Neuronal stem cell (in vitro differentiated cells): ENCODE measurements around the gene RGSL1.

ENCODE experiments used
- DNase-seq: peaks from one replicate; pipeline ENCODE4 v3.0.0-alpha.2; 2013; ENCODE audit warnings: low spot score
- H2AFZ ChIP-seq: one replicate; pipeline ENCODE4 v1.6.1; 2013; ENCODE audit warnings: mild to moderate bottlenecking, low read length, inconsistent platforms
- H2AK5ac ChIP-seq: 2 replicates; pipeline ENCODE4 v1.6.1; 2013; ENCODE audit warnings: low read depth, mild to moderate bottlenecking, inconsistent platforms, low read length, moderate library complexity, mixed read lengths
- H2BK120ac ChIP-seq: 2 replicates; pipeline ENCODE4 v1.6.1; 2013; ENCODE audit warnings: low read depth, mild to moderate bottlenecking, inconsistent platforms, low read length, moderate library complexity, mixed read lengths
- H2BK12ac ChIP-seq: one replicate; pipeline ENCODE4 v1.6.1; 2013; ENCODE audit warnings: low read length, inconsistent platforms
- H2BK15ac ChIP-seq: 2 replicates; pipeline ENCODE4 v1.6.1; 2013; ENCODE audit warnings: mild to moderate bottlenecking, low read length, inconsistent platforms, mixed read lengths
- H2BK5ac ChIP-seq: one replicate; pipeline ENCODE4 v1.6.1; 2013; ENCODE audit warnings: inconsistent platforms, mild to moderate bottlenecking, low read length, moderate library complexity
- H3K14ac ChIP-seq: one replicate; pipeline ENCODE4 v1.6.1; 2013; ENCODE audit warnings: low read length, inconsistent platforms
- H3K18ac ChIP-seq: 2 replicates; pipeline ENCODE4 v1.6.1; 2013; ENCODE audit warnings: low read length, inconsistent platforms
- H3K23ac ChIP-seq: 2 replicates; pipeline ENCODE4 v1.6.1; 2013; ENCODE audit warnings: low read depth, mild to moderate bottlenecking, mixed read lengths, low read length, inconsistent platforms; ENCODE audit not compliant: poor library complexity
- H3K27ac ChIP-seq: replicated peaks from 3 replicates; pipeline ENCODE4 v1.5.1; 2013; ENCODE audit warnings: low read length, inconsistent platforms
- H3K27me3 ChIP-seq, 3 experiments: 2 replicates each; pipeline ENCODE4 v1.6.1; 2013; ENCODE audit warnings: low read length in 3 of 3, mild to moderate bottlenecking in 2 of 3, inconsistent platforms in 1 of 3, low read depth in 1 of 3, mixed read lengths in 1 of 3, moderate library complexity in 1 of 3; ENCODE audit not compliant: control insufficient read depth in 3 of 3, insufficient read depth in 3 of 3
- H3K36me3 ChIP-seq, 2 donors: replicated peaks in 1 of 2; 2 replicates each; pipeline ENCODE4 v1.6.1; 2013; ENCODE audit warnings: low read length in 2 of 2; ENCODE audit not compliant: control insufficient read depth in 2 of 2, insufficient read depth in 2 of 2
- H3K4ac ChIP-seq: 2 replicates; pipeline ENCODE4 v1.6.1; 2013; ENCODE audit warnings: inconsistent platforms, mild to moderate bottlenecking, low read length, moderate library complexity
- H3K4me1 ChIP-seq, 2 donors: 1 replicate in 1 of 2; 2 replicates in 1 of 2; pipeline ENCODE4 v1.6.1; 2013; ENCODE audit warnings: low read length in 2 of 2, low read depth in 1 of 2; ENCODE audit not compliant: control insufficient read depth in 2 of 2, insufficient read depth in 1 of 2
- H3K4me2 ChIP-seq: one replicate; pipeline ENCODE4 v1.6.1; 2013; ENCODE audit warnings: mild to moderate bottlenecking, low read length, inconsistent platforms; ENCODE audit not compliant: insufficient read depth, poor library complexity, severe bottlenecking
- H3K4me3 ChIP-seq, 2 donors: 2 replicates each; pipeline ENCODE4 v1.5.1; 2013; ENCODE audit warnings: low read length in 2 of 2, mild to moderate bottlenecking in 2 of 2, inconsistent platforms in 1 of 2, moderate library complexity in 1 of 2
- H3K79me1 ChIP-seq: one replicate; pipeline ENCODE4 v1.6.1; 2013; ENCODE audit warnings: low read depth, mild to moderate bottlenecking, inconsistent platforms, low read length, moderate library complexity
- H3K9ac ChIP-seq: one replicate; pipeline ENCODE4 v1.6.1; 2013; ENCODE audit warnings: mild to moderate bottlenecking, low read depth, low read length, inconsistent platforms; ENCODE audit not compliant: poor library complexity
- H3K9me3 ChIP-seq, 2 donors: replicated peaks in 1 of 2; 2 replicates each; pipeline versions ENCODE3 to v1.6.1; 2013; ENCODE audit warnings: low read length in 2 of 2, mild to moderate bottlenecking in 2 of 2, inconsistent platforms in 1 of 2, low read depth in 1 of 2, mixed read lengths in 1 of 2, moderate library complexity in 1 of 2; ENCODE audit not compliant: control insufficient read depth in 2 of 2, insufficient read depth in 1 of 2
- H4K8ac ChIP-seq: one replicate; pipeline ENCODE4 v1.6.1; 2013; ENCODE audit warnings: low read depth, mild to moderate bottlenecking, inconsistent platforms, low read length, moderate library complexity
- H4K91ac ChIP-seq: one replicate; pipeline ENCODE4 v1.6.1; 2013; ENCODE audit warnings: low read length, low read depth, mild to moderate bottlenecking, inconsistent platforms; ENCODE audit not compliant: poor library complexity
- WGBS, 2 donors: extraction: QIAGEN DNeasy Blood & Tissue Kit; methylation state at CpG; one replicate each; pipeline ENCODE4 v1.1.7; 2013; ENCODE audit warnings: missing lambda C conversion rate in 2 of 2, mixed read lengths in 1 of 2; ENCODE audit not compliant: insufficient read length in 2 of 2, insufficient replicate concordance in 1 of 2; ENCODE audit errors: extremely low coverage in 2 of 2; 5-methylcytosine and 5-hydroxymethylcytosine counted together

Gene RGSL1

DNA sequence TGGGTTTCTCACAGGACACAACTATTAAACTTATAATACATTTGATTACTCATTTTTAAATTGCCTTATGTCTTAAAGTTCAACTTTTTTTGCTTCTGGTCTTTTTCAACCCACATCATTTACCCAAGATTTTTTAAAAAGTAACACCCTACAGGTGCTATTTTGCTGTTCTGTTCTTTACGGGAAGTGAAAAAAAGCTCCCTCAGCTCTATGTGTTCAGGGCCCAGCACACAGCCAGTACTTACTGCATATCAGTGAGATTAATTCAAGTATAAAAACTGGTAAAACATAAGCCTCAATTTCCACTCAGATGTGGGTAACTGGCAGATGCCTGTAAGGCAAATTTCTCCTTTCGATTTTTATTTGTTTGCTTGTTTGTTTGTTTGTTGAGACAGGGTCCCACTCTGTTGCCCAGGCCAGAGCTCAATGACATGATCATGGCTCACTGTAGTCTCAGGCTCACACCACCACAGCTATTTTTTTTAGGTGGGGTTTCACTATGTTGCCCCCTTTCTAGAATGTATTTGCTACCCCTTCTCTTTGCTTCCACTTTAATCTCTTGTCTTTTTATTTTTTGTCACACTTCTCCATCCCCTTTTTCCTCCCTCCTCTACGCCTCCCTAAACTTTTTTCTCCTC is 118.8 kb downstream of the RGSL1 start:
- Histone ChIP-seq H2BK120ac (no peak overlapping the region), H2AFZ (no peak overlapping the region)

DNA sequence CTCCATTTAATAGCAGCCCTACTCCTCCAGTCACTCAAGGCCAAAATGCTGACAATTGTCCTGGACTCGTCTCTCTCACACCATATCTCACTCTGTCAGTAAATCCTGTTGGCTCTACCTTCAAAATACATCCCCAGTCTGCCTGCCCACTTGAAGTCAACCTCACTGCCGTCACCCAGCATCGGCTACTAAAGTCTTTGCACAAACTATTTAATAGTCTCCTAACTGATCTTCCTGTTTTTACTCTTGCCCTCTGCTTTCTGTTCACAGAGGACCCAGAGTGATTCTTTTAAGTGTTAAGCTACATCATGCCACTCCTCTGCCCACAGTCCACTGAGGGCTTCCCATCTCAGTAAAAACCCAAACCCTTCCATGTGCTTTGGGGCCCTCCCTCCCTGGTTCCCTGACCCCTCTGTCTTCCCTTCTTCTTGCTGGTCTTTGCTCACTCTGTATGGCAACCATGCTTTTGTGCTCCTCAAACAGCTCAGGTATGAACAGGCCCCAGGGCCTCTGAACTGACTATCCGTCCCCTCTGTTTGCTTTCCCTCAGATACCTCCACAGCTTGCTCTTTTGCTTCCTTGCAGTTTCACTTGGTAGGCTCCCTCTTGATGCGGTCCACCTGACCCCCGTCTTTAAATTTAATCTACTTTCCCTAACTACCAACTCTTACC is 120.1 kb downstream of the RGSL1 start:
- no peak for DNase-seq
- Histone ChIP-seq H4K91ac (no peak overlapping the region), H2BK12ac (no peak overlapping the region), H3K4ac (no peak overlapping the region), H3K27ac (no peak overlapping the region), H2BK5ac (no peak overlapping the region), H3K36me3 (no peaks in the 10 kb centered on the region), H3K9ac (no peak overlapping the region), H2BK15ac (no peak overlapping the region), H2AK5ac (no peak overlapping the region), H3K23ac (no peak overlapping the region), H2AFZ (no peak overlapping the region), H3K4me1 (no peaks in the 10 kb centered on the region), H4K8ac (no peak overlapping the region), H3K9me3 (no peaks in the 10 kb centered on the region), H3K4me3 (no peak overlapping the region), H3K4me2 (no peak overlapping the region), H3K79me1 (no peaks in the 10 kb centered on the region), H3K27me3 (peaks cover 0 to 6% (median 0%) of the 10 kb centered on the region in 3 experiments), H3K18ac (no peak overlapping the region), H3K14ac (no peak overlapping the region), H2BK120ac (no peak overlapping the region)
- 100% methylated on average over 1 of the region's 6 CpGs; no CpG with 5 or more reads in 1 of the 2 donors for WGBS, 2 donors

More for the DNA sequence above, 118.8 kb downstream of the RGSL1 start:
- H3K9ac ChIP-seq: no peak overlapping the region
- no peaks in the 10 kb centered on the region for H3K9me3 ChIP-seq
- DNase-seq: no peak
- H3K27me3 ChIP-seq: peaks cover 0 to 6% (median 0%) of the 10 kb centered on the region in 3 experiments
- H3K4me3 ChIP-seq: no peak overlapping the region
- H2BK12ac ChIP-seq: no peak overlapping the region
- no peak overlapping the region for H3K27ac ChIP-seq
- no peak overlapping the region for H4K8ac ChIP-seq
- H3K36me3 ChIP-seq: no peaks in the 10 kb centered on the region
- no peak overlapping the region for H3K18ac ChIP-seq
- H4K91ac ChIP-seq: no peak overlapping the region
- 0% methylated on average over 1 of the region's 3 CpGs; no CpG with 5 or more reads in 1 of the 2 donors for WGBS, 2 donors
- no peak overlapping the region for H2AK5ac ChIP-seq
- H2BK5ac ChIP-seq: no peak overlapping the region
- no peak overlapping the region for H2BK15ac ChIP-seq
- H3K23ac ChIP-seq: no peak overlapping the region
- no peaks in the 10 kb centered on the region for H3K79me1 ChIP-seq
- H3K4me1 ChIP-seq: no peaks in the 10 kb centered on the region
- H3K14ac ChIP-seq: no peak overlapping the region
- H3K4ac ChIP-seq: no peak overlapping the region
- H3K4me2 ChIP-seq: no peak overlapping the region

DNA sequence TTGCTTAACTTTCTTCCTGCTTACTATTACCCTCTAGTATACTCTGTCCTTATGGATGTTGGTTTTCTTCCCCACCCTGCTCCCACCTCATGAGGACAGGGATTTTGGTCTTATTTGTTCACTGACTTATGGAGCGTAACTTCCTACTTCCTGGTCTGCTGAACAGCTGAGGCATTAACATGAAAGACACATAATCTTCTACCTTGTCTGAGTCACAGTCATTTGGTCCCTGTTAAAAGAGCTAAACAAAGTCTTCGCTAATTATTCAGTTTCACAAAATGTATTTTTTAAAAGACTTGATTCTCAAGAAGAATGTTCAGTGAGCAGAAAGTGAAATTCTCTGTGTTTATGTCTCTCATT is 120.6 kb downstream of the RGSL1 start:
- Histone ChIP-seq H4K91ac (no peak overlapping the region), H3K4me1 (peaks cover 0 to under 1% of the 10 kb centered on the region in 2 donors), H2BK12ac (no peak overlapping the region), H3K14ac (no peak overlapping the region), H2AK5ac (no peak overlapping the region), H3K27me3 (peaks cover 0 to 6% (median 0%) of the 10 kb centered on the region in 3 experiments), H3K36me3 (no peaks in the 10 kb centered on the region), H3K4me3 (no peak overlapping the region), H2BK5ac (no peak overlapping the region), H3K4ac (no peak overlapping the region), H3K9ac (no peak overlapping the region), H2AFZ (no peak overlapping the region), H4K8ac (no peak overlapping the region), H3K4me2 (no peak overlapping the region), H2BK120ac (no peak overlapping the region), H3K18ac (no peak overlapping the region), H3K23ac (no peak overlapping the region), H3K27ac (no peak overlapping the region), H2BK15ac (no peak overlapping the region), H3K9me3 (no peaks in the 10 kb centered on the region), H3K79me1 (no peaks in the 10 kb centered on the region)
- DNase-seq: no peak
- no CpG with 5 or more reads among the region's 2 CpGs for WGBS, 2 donors

DNA sequence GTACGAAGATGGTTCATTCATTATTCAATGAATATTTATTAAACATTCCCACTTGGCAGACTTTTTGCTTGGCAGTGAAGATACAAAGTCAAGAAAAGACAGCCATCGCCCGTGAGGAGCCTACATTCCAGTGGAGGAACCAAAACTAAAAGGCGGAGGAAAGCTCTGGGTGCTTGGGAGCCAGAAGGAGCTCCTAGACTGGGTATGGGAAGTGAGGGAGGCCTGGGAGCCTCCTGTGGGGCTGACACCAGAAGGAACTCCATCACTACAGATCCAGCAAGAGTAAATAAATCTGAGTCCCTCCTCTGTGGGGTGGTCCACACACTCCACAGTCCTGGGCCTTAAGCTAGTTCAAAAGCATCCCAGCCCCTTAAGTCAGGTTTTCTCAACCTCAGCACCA is 124.2 kb downstream of the RGSL1 start:
- Histone ChIP-seq H3K27me3 (peaks cover 0 to under 1% (median 0%) of the 10 kb centered on the region in 3 experiments), H3K36me3 (no peaks in the 10 kb centered on the region), H3K9me3 (no peaks in the 10 kb centered on the region), H3K27ac (no peak overlapping the region), H4K8ac (no peak overlapping the region), H3K9ac (no peak overlapping the region), H3K23ac (no peak overlapping the region), H3K4me1 (peaks cover 0 to 2% of the 10 kb centered on the region in 2 donors), H3K4me2 (no peak overlapping the region), H2AFZ (no peak overlapping the region), H3K4ac (no peak overlapping the region), H2BK15ac (no peak overlapping the region), H2BK5ac (no peak overlapping the region), H3K18ac (no peak overlapping the region), H3K79me1 (no peaks in the 10 kb centered on the region), H4K91ac (no peak overlapping the region), H2BK120ac (no peak overlapping the region), H2AK5ac (no peak overlapping the region), H2BK12ac (no peak overlapping the region), H3K4me3 (no peak overlapping the region), H3K14ac (no peak overlapping the region)
- no peak for DNase-seq
- no CpG with 5 or more reads among the region's 4 CpGs for WGBS, 2 donors
